GM10266 (cell line): Measurements from ENCODE around the gene GSTT4.
"Not testable (repeated sequence)": the region's sequence is repeated elsewhere in the genome, so short reads cannot be mapped to it uniquely, and the experiment has no call there.

Experiments
- DNase-seq: peaks from one replicate; pipeline ENCODE4 v3.0.0; 2012; ENCODE audit errors: extremely low spot score
- TF ChIP-seq, protein P1 (sequence below): IDR thresholded peaks from 2 replicates; pipeline ENCODE4 v1.5.1; 2012; ENCODE audit warnings: mild to moderate bottlenecking, low read depth; ENCODE audit not compliant: control insufficient read depth, insufficient read depth; ENCODE audit errors: missing control alignments

The GSTT4 gene

DNA sequence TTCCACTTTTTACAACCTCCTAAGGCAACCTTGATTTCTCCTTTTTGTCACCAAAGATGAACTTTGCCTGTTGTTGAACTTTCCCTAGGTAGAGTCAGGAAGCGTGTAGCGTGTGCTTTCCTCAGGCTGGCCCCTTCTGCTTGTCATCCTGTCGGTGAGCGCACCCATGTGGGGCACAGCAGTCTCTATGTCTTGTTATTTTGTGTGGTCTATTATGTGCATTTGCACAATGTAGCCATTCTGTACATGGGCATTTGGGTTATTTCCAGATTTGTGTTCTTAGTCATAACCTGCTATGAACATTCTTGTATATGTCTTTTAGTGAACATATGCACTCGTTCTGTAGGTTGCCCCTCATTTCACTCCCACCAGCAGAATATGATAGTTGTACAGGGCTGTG, 40.8 kb upstream of the GSTT4 start:
- DNase-seq = no peak
- TF ChIP-seq, protein P1, sequence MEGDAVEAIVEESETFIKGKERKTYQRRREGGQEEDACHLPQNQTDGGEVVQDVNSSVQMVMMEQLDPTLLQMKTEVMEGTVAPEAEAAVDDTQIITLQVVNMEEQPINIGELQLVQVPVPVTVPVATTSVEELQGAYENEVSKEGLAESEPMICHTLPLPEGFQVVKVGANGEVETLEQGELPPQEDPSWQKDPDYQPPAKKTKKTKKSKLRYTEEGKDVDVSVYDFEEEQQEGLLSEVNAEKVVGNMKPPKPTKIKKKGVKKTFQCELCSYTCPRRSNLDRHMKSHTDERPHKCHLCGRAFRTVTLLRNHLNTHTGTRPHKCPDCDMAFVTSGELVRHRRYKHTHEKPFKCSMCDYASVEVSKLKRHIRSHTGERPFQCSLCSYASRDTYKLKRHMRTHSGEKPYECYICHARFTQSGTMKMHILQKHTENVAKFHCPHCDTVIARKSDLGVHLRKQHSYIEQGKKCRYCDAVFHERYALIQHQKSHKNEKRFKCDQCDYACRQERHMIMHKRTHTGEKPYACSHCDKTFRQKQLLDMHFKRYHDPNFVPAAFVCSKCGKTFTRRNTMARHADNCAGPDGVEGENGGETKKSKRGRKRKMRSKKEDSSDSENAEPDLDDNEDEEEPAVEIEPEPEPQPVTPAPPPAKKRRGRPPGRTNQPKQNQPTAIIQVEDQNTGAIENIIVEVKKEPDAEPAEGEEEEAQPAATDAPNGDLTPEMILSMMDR = peak; percentile 40

- TF ChIP-seq, protein P1 = no peak
- DNase-seq = no peak
Measured at GRCh38 chr22:24043958-24044357, 38.7 kb upstream of the GSTT4 start.

DNA sequence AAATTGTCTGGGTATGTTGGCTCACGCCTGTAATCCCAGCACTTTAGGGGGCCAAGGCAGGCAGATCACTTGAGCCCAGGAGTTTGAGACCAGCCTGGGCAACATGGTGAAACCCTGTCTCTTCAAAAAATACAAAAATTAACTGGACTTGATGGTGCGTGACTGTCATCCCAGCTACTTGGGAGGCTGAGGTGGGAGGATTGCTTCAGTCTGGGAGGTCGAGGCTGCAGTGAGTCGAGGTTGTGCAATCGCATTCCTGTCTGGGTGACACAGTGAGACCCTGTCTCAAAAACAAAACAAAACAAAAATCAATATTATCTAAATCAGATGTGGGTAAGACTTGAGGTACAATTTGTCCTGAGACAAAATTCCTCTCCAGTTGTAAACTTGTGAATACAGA, 38.2 kb upstream of the GSTT4 start:
- not testable (repeated sequence) for DNase-seq

GRCh38 chr22:24040946-24041345, 35.7 kb upstream of the GSTT4 start:
- TF ChIP-seq, protein P1 = no peak
- DNase-seq = no peak

GRCh38 chr22:24039046-24039445, 33.8 kb upstream of the GSTT4 start:
- TF ChIP-seq, protein P1 = no peak

GRCh38 chr22:24037851-24038765, 32.9 kb upstream of the GSTT4 start:
- DNase-seq = no peak
- TF ChIP-seq, protein P1 = no peak

More at GRCh38 chr22:24039046-24039445, 33.8 kb upstream of the GSTT4 start:
- no peak for DNase-seq

GRCh38 chr22:24035296-24035695, 30.0 kb upstream of the GSTT4 start:
- no peak for DNase-seq
- TF ChIP-seq, protein P1 = no peak
